ENCODE measurements around the gene MTCH1. TPM values are rescaled to one million over a fixed set of nuclear protein-coding genes. Genes with fewer than 3 reads are reported as not detected.
A peak's percentile ranks its signal among the peaks of the same experiment; 100 is the strongest.

The MTCH1 gene
- total and polyA plus RNA-seq, 2 donors (not counting 1 experiment from before 2014, with no cell fraction given): 91.7 to 150 TPM

GRCh38 chr6:37017606-37018197, 31.7 kb upstream of the MTCH1 start:
- Mint-ChIP-seq H3K27ac (peak overlapping the region; percentile 76), H3K4me1 (peaks cover 23% of the 10 kb centered on the region), H3K9me3 (ENCODE audit: insufficient read depth) (no peaks in the 10 kb centered on the region), H3K4me3 (no peak overlapping the region), H3K27me3 (no peaks in the 10 kb centered on the region)
- H3K4me3 ChIP-seq (ENCODE audit: control extremely low read depth in 1 of 5, extremely low read depth in 1 of 5, insufficient read depth in 1 of 5, low read depth in 2 of 5, low read length in 4 of 5): no peak overlapping the region
- peaks cover 92% of the 10 kb centered on the region for H4K20me1 ChIP-seq (ENCODE audit: control insufficient read depth, insufficient read depth, low read length, poor library complexity, severe bottlenecking)
- POLR2A ChIA-PET: interaction anchor here (0.5 to 2.2 kb wide), 14 partner anchors 11 to 251 kb away, joined by 3 to 20 read pairs (median 6); partner anchors contain the start of genes FGD2, MTCH1, PIM1 and PPIL1
- H3K4me1 ChIP-seq (ENCODE audit: control insufficient read depth in 2 of 2, insufficient read depth in 2 of 2, low read length in 2 of 2): peaks cover 14 to 21% of the 10 kb centered on the region in 2 donors
- DNase-seq (no peak), ATAC-seq (ENCODE audit: low read depth) (no peak)
- CTCF ChIA-PET: interaction anchor here (0.8 to 22.0 kb wide), 60 partner anchors 9 to 422 kb away, joined by 3 to 587 read pairs (median 5); partner anchors contain the start of genes C6orf89, FGD2, MTCH1 and PI16
- peaks cover 66% of the 10 kb centered on the region for H3K79me2 ChIP-seq (ENCODE audit: control insufficient read depth, insufficient read depth, low read length)
- no peak overlapping the region for H3K9ac ChIP-seq (ENCODE audit: low read length)
- peak overlapping the region; percentile 33 for H3K4me2 ChIP-seq (replicated peaks; ENCODE audit: low read depth, low read length, poor library complexity, severe bottlenecking)
- no peaks in the 10 kb centered on the region for H3K27me3 ChIP-seq (replicated peaks in 1 of 4; ENCODE audit: control extremely low read depth in 1 of 4, control insufficient read depth in 3 of 4, insufficient read depth in 4 of 4, low read length in 3 of 4)
- no peak for TF ChIP-seq EZH2 (IDR thresholded peaks at IDR 0.05; ENCODE audit: borderline replicate concordance, insufficient read depth, low read depth, low read length, poor library complexity, severe bottlenecking)
- no peak for TF ChIP-seq CTCF (IDR thresholded peaks at IDR 0.05)
- intact Hi-C loops (cut with micrococcal nuclease): loop anchor here (1.0 kb wide), 9 partner anchors 10 to 193 kb away; partner anchors contain the start of genes C6orf89, MTCH1 and PPIL1
- peak overlapping the region in 1 of 2 donors; percentile 49 for H3K27ac ChIP-seq (ENCODE audit: low read length in 2 of 2)
- no peak overlapping the region for H2AFZ ChIP-seq (ENCODE audit: insufficient read depth, low read depth, low read length, poor library complexity, severe bottlenecking)
- WGBS (ENCODE audit: insufficient coverage): 78% methylated on average over 5 of the region's 5 CpGs
- H3K9me3 ChIP-seq (ENCODE audit: control extremely low read depth in 1 of 3, control insufficient read depth in 2 of 3, insufficient read depth in 1 of 3, low read length in 2 of 3): no peaks in the 10 kb centered on the region
- peaks cover 2 to 94% of the 10 kb centered on the region in 2 experiments for H3K36me3 ChIP-seq (replicated peaks in 1 of 2; ENCODE audit: control extremely low read depth in 1 of 2, control insufficient read depth in 1 of 2, extremely low read depth in 1 of 2, insufficient read depth in 2 of 2, low read length in 1 of 2)

- no peak for ATAC-seq (ENCODE audit: low read depth)
- DNase-seq: no peak
- no peaks in the 10 kb centered on the region for H3K27me3 Mint-ChIP-seq
- ChIA-PET CTCF (interaction anchor here (1.3 to 22.0 kb wide), 21 partner anchors 11 to 401 kb away, joined by 3 to 587 read pairs (median 19); partner anchors contain the start of genes C6orf89, FGD2, MTCH1 and PI16), POLR2A (interaction anchor here (1.7 to 2.2 kb wide), 4 partner anchors 10 to 142 kb away, joined by 7 to 20 read pairs (median 16); partner anchors contain the start of genes MTCH1 and PPIL1)
- intact Hi-C loops (cut with micrococcal nuclease): no loop called here
- peaks cover 23% of the 10 kb centered on the region for H3K4me1 Mint-ChIP-seq
- no peaks in the 10 kb centered on the region for H3K9me3 Mint-ChIP-seq (ENCODE audit: insufficient read depth)
- H4K20me1 ChIP-seq (ENCODE audit: control insufficient read depth, insufficient read depth, low read length, poor library complexity, severe bottlenecking): peaks cover 92% of the 10 kb centered on the region
- no peak overlapping the region for H3K4me2 ChIP-seq (replicated peaks; ENCODE audit: low read depth, low read length, poor library complexity, severe bottlenecking)
- no peak overlapping the region for H3K4me3 ChIP-seq (ENCODE audit: control extremely low read depth in 1 of 5, extremely low read depth in 1 of 5, insufficient read depth in 1 of 5, low read depth in 2 of 5, low read length in 4 of 5)
- peaks cover 14 to 21% of the 10 kb centered on the region in 2 donors for H3K4me1 ChIP-seq (ENCODE audit: control insufficient read depth in 2 of 2, insufficient read depth in 2 of 2, low read length in 2 of 2)
- H2AFZ ChIP-seq (ENCODE audit: insufficient read depth, low read depth, low read length, poor library complexity, severe bottlenecking): no peak overlapping the region
- H3K27me3 ChIP-seq (replicated peaks in 1 of 4; ENCODE audit: control extremely low read depth in 1 of 4, control insufficient read depth in 3 of 4, insufficient read depth in 4 of 4, low read length in 3 of 4): no peaks in the 10 kb centered on the region
- no peak overlapping the region for H3K9ac ChIP-seq (ENCODE audit: low read length)
- WGBS (ENCODE audit: insufficient coverage): 78% methylated on average over 3 of the region's 3 CpGs
- H3K9me3 ChIP-seq (ENCODE audit: control extremely low read depth in 1 of 3, control insufficient read depth in 2 of 3, insufficient read depth in 1 of 3, low read length in 2 of 3): no peaks in the 10 kb centered on the region
- no peak overlapping the region for H3K27ac ChIP-seq (ENCODE audit: low read length in 2 of 2)
- peaks cover 2 to 94% of the 10 kb centered on the region in 2 experiments for H3K36me3 ChIP-seq (replicated peaks in 1 of 2; ENCODE audit: control extremely low read depth in 1 of 2, control insufficient read depth in 1 of 2, extremely low read depth in 1 of 2, insufficient read depth in 2 of 2, low read length in 1 of 2)
- H3K4me3 Mint-ChIP-seq: no peak overlapping the region
- H3K27ac Mint-ChIP-seq: peak overlapping the region; percentile 74
- TF ChIP-seq CTCF (IDR thresholded peaks at IDR 0.05): no peak
- no peak for TF ChIP-seq EZH2 (IDR thresholded peaks at IDR 0.05; ENCODE audit: borderline replicate concordance, insufficient read depth, low read depth, low read length, poor library complexity, severe bottlenecking)
- peaks cover 65% of the 10 kb centered on the region for H3K79me2 ChIP-seq (ENCODE audit: control insufficient read depth, insufficient read depth, low read length)
Observed at GRCh38 chr6:37016995-37017394, 31.0 kb upstream of the MTCH1 start.
